Stimulated activated CD8-positive, alpha-beta memory T cell treated with anti-CD3 and anti-CD28 coated beads, Interleukin-4, amount 100 ng/mL, for 48 hours (primary cell): ENCODE results near the gene FURIN.
"Not testable (repeated sequence)": the region's sequence is repeated elsewhere in the genome, so short reads cannot be mapped to it uniquely, and the experiment has no call there.

Experiments
- DNase-seq: peaks from one replicate; pipeline ENCODE4 v3.0.0-alpha.2; 2020

FURIN gene

DNA sequence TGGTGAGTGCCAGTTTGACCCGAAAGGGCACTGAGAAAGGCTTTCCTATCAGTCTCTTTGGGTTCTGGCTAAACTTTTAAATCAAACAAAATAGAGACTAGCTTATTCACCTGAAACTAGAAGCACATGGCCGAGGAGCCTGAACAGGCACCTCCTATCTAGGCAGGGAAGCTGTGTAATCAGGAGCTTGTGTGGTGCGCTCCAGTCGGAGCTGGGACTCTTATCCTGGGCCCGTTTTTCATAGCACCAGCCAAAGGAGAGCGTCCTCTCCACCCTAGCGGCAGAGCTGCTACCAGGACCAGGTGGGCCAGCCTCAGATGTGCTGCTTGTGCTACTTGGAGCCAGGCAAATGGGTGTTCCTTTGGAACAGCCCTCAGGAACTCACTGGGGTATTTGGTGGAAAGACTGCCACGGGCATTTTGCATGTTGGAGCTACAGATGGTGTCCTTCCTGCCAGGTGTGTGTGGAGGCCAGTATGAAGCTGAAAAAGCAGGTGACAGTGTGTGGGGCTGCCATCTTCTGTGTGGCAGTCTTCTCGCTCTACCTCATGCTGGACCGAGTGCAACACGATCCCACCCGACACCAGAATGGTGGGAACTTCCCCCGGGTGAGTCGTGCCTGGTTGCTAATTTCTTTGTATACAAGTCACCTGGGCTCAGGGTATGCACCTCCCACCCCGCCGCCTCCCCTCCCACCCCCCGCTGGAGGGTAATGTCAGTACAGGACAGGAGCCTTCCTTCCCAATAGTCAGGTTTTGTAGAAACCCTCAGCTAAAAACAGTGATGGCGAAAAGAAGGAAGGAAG lies 35.5 kb downstream of the FURIN start:
- DNase-seq = no peak

- no peak for DNase-seq
Observed at GRCh38 chr15:90904746-90905145, 36.4 kb downstream of the FURIN start.

- DNase-seq = no peak
Observed at GRCh38 chr15:90905306-90906180, 37.2 kb downstream of the FURIN start.

- no peak for DNase-seq
Observed at GRCh38 chr15:90906181-90906849, 37.9 kb downstream of the FURIN start.

DNA sequence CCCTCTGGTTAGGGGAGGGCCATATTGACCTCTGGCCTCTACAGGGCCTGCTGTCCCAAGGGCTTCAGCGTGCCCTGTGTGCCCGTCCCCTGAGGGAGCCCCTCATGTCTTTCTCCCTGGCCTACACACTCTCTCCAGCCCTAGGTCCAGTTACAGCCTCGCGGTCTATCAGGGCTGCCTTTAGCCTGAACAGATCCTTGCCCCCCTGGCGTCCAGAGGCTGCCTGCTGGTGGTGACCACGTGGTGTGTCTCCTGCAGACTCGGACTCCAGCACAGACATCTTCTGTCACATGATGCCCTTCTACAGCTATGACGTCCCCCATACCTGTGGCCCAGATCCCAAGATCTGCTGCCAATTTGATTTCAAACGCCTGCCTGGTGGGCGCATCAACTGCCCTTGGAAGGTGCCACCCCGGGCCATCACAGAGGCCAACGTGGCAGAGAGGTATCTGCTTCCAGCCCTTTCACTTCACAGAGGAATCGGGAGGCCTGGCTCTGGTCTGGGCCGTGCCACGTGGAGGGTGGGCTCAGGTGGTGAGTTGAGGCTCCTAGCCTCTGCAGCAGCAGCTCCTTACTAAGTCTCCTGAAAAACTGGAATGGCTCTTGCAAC lies 38.8 kb downstream of the FURIN start:
- DNase-seq = no peak

DNA sequence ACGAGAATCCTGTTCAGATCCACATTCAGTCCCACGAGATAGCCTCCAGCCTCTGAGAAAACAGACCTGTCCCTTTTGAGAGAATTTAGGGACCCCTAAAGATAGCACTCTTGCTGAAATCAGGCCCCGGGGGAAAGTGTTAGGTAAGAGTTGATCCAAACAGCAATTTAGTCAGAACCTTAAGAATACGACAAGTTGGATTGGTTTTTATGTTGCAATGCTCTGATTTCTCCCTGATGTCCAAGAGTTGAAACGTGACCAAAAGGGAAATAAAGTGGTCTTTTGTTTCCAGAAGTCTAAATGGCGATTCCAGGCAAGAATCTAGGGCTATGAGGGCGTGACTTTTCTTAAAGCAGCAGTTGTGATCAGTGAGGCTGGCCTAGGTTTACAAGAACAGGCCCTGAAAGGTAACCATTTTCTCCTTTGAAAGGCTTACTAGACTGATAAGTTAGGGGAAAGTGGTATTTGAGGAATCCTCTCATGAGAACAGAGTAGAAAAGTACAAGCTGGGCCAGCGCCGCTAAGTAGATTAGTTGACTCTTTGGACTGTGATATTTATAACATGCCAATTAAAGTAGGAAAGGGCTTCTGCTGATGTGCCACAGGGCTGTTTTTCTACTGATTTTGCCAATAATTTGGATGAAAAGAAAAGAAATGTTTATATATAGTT lies 39.6 kb downstream of the FURIN start:
- no peak for DNase-seq

GRCh38 chr15:90909449-90909848 lies 41.1 kb downstream of the FURIN start:
- not testable (repeated sequence) for DNase-seq

DNA sequence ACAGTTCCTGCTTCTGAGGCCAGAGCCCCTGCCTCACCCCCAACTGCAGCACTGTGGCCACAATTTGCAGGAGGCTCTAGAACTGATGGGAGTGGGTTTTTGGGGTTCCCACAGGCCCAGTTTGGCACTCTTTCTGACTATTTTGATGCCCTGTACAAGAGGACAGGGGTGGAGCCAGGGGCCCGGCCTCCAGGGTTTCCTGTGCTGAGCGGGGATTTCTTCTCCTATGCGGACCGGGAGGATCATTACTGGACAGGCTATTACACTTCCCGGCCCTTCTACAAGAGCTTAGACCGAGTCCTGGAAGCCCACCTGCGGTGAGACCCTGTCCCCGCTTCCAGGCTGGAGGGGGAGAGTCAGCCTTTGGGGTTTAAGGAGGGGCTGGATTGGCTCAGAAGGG lies 41.6 kb downstream of the FURIN start:
- DNase-seq = no peak

GRCh38 chr15:90910441-90911301 lies 42.3 kb downstream of the FURIN start:
- no peak for DNase-seq

DNA sequence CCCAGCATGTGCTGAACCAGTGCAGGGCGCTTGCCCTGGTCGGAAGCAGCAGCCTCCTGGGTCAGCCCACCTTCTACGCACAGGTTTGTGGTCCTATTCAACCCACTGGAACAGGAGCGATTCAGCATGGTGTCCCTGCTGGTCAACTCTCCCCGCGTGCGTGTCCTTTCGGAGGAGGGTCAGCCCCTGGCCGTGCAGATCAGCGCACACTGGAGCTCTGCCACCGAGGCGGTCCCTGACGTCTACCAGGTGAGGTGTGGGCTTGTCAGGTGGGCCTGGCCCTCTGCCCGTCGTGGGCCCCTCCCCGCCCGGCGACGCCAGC lies 42.9 kb downstream of the FURIN start:
- DNase-seq = no peak

DNA sequence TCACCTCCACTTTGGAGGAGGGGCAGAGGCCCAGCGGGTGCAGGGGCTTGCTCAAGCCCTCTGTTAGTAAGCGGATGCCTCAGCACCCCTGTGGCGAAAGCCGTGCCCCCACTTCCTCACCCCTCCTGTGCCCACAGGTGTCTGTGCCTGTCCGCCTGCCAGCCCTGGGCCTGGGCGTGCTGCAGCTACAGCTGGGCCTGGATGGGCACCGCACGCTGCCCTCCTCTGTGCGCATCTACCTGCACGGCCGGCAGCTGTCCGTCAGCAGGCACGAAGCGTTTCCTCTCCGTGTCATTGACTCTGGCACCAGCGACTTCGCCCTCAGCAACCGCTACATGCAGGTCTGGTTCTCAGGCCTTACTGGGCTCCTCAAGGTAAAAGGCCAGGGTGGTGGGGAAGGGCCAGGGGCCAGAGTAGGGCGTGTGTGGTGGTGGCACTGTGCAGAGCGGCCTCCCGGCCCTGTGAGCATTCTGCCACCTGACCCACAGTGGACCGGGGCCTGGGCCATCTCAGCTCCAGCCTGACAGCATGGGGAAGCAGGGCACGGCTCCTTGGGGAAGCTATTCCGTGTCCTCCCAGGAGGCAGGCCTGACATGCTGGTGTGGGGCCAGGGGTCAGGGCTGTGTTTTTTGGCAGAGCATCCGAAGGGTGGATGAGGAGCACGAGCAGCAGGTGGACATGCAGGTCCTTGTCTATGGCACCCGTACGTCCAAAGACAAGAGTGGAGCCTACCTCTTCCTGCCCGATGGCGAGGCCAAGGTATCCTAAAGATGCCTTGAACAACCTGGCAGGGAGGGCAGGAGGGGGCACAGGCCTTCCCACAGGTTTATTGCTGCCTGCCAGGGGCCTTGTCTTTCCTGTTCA lies 43.8 kb downstream of the FURIN start:
- no peak for DNase-seq

GRCh38 chr15:90912770-90913075 lies 44.3 kb downstream of the FURIN start:
- DNase-seq = no peak

DNA sequence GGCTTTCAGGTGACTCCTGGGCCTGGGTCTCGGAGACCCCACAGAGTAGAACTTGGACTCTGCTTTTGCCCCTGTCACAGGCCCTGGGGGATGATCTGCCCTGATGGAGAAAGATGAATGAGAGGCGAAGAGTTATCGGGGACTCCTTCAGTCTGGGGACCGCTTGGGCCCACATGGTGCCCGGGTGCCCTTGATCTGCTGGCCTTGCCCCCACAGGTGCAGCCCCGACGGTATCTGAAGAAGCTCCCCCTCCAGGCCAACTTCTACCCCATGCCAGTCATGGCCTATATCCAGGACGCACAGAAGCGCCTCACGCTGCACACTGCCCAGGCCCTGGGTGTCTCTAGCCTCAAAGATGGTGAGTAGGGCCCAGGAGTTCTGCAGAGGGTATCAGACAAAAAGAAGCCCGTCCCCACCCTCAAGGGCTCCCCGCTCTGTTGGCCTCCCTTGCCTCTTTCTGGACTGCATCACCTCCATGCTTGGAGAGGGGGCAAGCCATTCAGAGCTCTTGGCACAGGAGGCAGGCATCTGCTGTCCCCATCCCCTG lies 45.1 kb downstream of the FURIN start:
- no peak for DNase-seq

GRCh38 chr15:90914305-90915080 lies 46.1 kb downstream of the FURIN start:
- no peak for DNase-seq

GRCh38 chr15:90915216-90915807 lies 46.9 kb downstream of the FURIN start:
- DNase-seq = no peak

GRCh38 chr15:90915808-90916440 lies 47.5 kb downstream of the FURIN start:
- DNase-seq = no peak

GRCh38 chr15:90916461-90916860 lies 48.1 kb downstream of the FURIN start:
- no peak for DNase-seq

GRCh38 chr15:90917569-90917968 lies 49.2 kb downstream of the FURIN start:
- no peak for DNase-seq
